IPS-15b (cell line): ENCODE results near the gene NABP1.

Experiments used
- H3K27me3 ChIP-seq: one replicate; pipeline ENCODE4 v1.6.1; 2013; ENCODE audit warnings: low read length; ENCODE audit not compliant: control insufficient read depth, insufficient read depth
- H3K36me3 ChIP-seq: one replicate; pipeline ENCODE4 v1.6.1; 2013; ENCODE audit warnings: low read length; ENCODE audit not compliant: control insufficient read depth, insufficient read depth
- H3K4me1 ChIP-seq: one replicate; pipeline ENCODE4 v1.6.1; 2013; ENCODE audit warnings: mild to moderate bottlenecking, low read length; ENCODE audit not compliant: control insufficient read depth, insufficient read depth
- H3K4me3 ChIP-seq: one replicate; pipeline ENCODE4 v1.5.1; 2013; ENCODE audit warnings: low read depth, low read length
- H3K9ac ChIP-seq: one replicate; pipeline ENCODE4 v1.6.1; 2013; ENCODE audit warnings: low read depth, mild to moderate bottlenecking, low read length
- H3K9me3 ChIP-seq: one replicate; pipeline ENCODE4 v1.6.1; 2013; ENCODE audit warnings: mild to moderate bottlenecking, low read length; ENCODE audit not compliant: control insufficient read depth, insufficient read depth

Gene NABP1

GRCh38 chr2:191688934-191689695, 11.2 kb downstream of the NABP1 start:
- H3K4me3 ChIP-seq = no peak overlapping the region
- H3K36me3 ChIP-seq = no peaks in the 10 kb centered on the region
- peaks cover 9% of the 10 kb centered on the region for H3K4me1 ChIP-seq
- H3K9ac ChIP-seq = no peak overlapping the region
- H3K9me3 ChIP-seq = no peaks in the 10 kb centered on the region
- no peaks in the 10 kb centered on the region for H3K27me3 ChIP-seq

DNA sequence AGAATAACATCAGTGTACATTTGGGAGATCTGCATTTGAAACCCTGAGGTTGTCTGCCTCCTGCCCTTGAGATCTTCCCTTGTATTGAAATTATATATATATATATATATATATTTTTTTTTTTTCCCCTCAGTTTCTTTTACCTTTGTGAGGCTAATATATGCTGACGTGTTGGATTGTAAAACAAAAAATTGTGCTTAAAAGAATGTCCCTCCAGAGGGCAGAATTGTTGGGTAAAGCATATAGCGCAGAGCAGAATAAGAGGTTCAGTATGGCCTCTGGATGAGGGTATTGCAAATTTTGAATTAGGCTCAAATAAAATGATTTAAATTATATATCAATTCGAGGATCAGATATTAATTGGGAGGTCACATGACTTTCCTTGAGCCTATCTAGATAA, 12.4 kb downstream of the NABP1 start:
- Histone ChIP-seq H3K9ac (no peak overlapping the region), H3K27me3 (no peaks in the 10 kb centered on the region), H3K4me3 (no peak overlapping the region), H3K4me1 (peaks cover 9% of the 10 kb centered on the region), H3K9me3 (no peaks in the 10 kb centered on the region), H3K36me3 (no peaks in the 10 kb centered on the region)

DNA sequence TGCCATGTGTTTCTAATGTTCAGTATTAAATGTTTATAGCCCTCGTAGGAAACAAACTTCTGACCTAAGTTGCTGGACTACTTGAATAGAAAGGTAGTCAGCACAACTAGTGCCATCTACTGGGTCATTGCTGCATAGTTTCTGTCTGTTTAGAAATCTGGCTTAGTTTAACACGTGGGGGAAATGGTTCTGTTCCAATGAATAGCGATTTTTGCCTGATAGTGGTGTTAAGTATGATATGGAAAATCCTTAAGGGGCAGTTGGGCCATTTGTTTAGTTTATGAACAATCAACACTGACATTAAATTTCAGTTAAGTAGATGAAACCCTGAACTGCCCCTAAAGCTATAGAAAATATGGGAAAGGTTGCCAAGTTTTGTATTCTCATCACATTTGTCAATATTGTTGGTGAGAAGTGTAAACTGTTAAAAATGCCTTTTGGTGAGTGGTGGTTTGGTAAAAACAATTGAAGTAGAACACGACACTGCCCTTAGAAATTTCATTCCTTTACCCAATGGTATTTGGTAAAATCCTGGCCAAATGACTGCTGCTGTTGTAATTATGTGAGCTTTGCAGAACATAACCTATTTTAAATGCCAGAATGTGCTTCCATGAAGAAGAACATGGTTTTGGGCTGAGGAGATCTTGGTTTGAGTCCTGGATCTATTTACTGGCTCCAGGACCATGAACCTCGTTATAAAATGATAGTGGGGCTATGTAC, 13.2 kb downstream of the NABP1 start:
- Histone ChIP-seq H3K27me3 (no peaks in the 10 kb centered on the region), H3K36me3 (no peaks in the 10 kb centered on the region), H3K4me3 (no peak overlapping the region), H3K4me1 (peaks cover 9% of the 10 kb centered on the region), H3K9me3 (no peaks in the 10 kb centered on the region), H3K9ac (no peak overlapping the region)

GRCh38 chr2:191691898-191692297, 14.0 kb downstream of the NABP1 start:
- Histone ChIP-seq H3K27me3 (no peaks in the 10 kb centered on the region), H3K9ac (no peak overlapping the region), H3K36me3 (no peaks in the 10 kb centered on the region), H3K4me1 (peaks cover 9% of the 10 kb centered on the region), H3K9me3 (no peaks in the 10 kb centered on the region), H3K4me3 (no peak overlapping the region)

DNA sequence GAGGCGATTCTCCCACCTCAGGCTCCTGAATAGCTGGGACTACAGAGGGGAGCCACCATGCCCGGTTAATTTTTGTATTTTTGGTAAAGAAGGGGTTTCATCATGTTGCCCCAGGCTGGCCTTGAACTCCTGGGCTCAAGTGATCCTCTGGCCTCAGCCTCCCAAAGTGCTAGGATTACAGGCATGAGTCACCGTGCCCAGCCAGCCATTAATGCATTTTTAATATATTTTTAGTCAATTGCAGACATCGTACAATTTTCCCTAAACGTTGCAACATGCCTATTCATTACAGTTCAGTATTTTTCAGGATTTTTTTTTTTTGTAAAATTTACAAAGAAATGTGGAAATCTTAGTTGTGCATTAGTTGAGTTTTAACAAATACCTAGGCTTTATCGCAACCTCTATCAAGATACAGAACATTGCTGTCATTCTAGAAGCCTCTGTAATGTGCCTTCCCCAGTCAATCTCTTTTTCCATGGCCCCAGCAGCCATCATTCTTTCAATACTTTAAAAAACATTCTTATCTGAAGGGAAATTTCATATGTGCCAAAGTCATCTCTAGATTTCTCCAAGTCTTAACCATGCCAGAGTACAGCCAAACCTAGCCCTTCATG, 14.7 kb downstream of the NABP1 start:
- peaks cover 9% of the 10 kb centered on the region for H3K4me1 ChIP-seq
- no peaks in the 10 kb centered on the region for H3K27me3 ChIP-seq
- H3K9me3 ChIP-seq = no peaks in the 10 kb centered on the region
- no peaks in the 10 kb centered on the region for H3K36me3 ChIP-seq
- no peak overlapping the region for H3K4me3 ChIP-seq
- no peak overlapping the region for H3K9ac ChIP-seq

DNA sequence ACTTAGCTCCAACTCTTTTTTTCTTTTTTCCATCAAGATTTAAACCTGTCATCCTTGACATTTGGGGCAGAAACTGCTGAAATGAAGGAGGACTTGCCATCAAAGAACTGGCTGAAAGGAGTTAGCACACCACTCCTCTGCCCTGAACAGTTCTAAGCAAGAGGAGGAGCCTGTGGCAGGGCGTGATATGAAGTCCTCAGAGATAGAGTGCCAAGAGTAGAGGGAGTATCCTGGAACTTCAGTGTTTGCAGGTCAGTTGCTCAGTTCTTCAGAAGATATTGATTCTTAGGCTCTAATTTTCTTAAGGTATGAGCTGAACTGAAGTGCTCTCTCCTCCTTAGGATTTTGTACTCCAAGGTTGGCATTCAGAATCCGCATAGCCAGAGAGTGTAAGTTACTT, 15.2 kb downstream of the NABP1 start:
- no peaks in the 10 kb centered on the region for H3K36me3 ChIP-seq
- peaks cover 9% of the 10 kb centered on the region for H3K4me1 ChIP-seq
- no peak overlapping the region for H3K9ac ChIP-seq
- no peak overlapping the region for H3K4me3 ChIP-seq
- no peaks in the 10 kb centered on the region for H3K9me3 ChIP-seq
- no peaks in the 10 kb centered on the region for H3K27me3 ChIP-seq

DNA sequence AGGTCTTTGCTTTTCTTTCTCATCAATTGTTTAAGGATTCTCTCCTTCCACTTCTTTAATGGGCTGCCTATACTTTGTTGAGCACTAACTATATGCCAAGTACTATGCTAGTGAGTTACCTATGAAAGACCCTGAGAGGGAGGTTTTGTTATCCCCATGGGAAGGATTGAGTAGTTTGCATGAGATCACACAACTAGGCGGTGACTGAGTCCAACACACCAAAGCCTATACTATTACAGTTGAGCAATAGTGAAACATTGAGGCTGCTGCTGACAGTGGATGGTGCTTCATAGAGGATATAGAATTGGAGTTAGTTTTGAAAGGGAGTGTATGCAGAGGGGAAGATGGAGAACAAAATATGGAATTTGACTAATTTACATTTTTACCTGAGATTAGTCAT, 15.8 kb downstream of the NABP1 start:
- H3K27me3 ChIP-seq = no peaks in the 10 kb centered on the region
- H3K9me3 ChIP-seq = no peaks in the 10 kb centered on the region
- H3K4me1 ChIP-seq = peaks cover 7% of the 10 kb centered on the region
- H3K9ac ChIP-seq = no peak overlapping the region
- no peak overlapping the region for H3K4me3 ChIP-seq
- no peaks in the 10 kb centered on the region for H3K36me3 ChIP-seq

GRCh38 chr2:191696001-191696400, 18.1 kb downstream of the NABP1 start:
- no peaks in the 10 kb centered on the region for H3K4me1 ChIP-seq
- no peak overlapping the region for H3K4me3 ChIP-seq
- H3K9me3 ChIP-seq = no peaks in the 10 kb centered on the region
- H3K27me3 ChIP-seq = no peaks in the 10 kb centered on the region
- H3K9ac ChIP-seq = no peak overlapping the region
- H3K36me3 ChIP-seq = no peaks in the 10 kb centered on the region

GRCh38 chr2:191696966-191697365, 19.0 kb downstream of the NABP1 start:
- no peaks in the 10 kb centered on the region for H3K4me1 ChIP-seq
- H3K36me3 ChIP-seq = no peaks in the 10 kb centered on the region
- no peaks in the 10 kb centered on the region for H3K27me3 ChIP-seq
- no peak overlapping the region for H3K4me3 ChIP-seq
- no peaks in the 10 kb centered on the region for H3K9me3 ChIP-seq
- H3K9ac ChIP-seq = no peak overlapping the region

GRCh38 chr2:191697870-191698269, 19.9 kb downstream of the NABP1 start:
- H3K4me1 ChIP-seq = no peaks in the 10 kb centered on the region
- H3K4me3 ChIP-seq = no peak overlapping the region
- H3K9me3 ChIP-seq = no peaks in the 10 kb centered on the region
- no peaks in the 10 kb centered on the region for H3K36me3 ChIP-seq
- H3K9ac ChIP-seq = no peak overlapping the region
- H3K27me3 ChIP-seq = no peaks in the 10 kb centered on the region

- no peaks in the 10 kb centered on the region for H3K27me3 ChIP-seq
- H3K4me3 ChIP-seq = no peak overlapping the region
- H3K9ac ChIP-seq = no peak overlapping the region
- no peaks in the 10 kb centered on the region for H3K4me1 ChIP-seq
- H3K9me3 ChIP-seq = no peaks in the 10 kb centered on the region
- no peaks in the 10 kb centered on the region for H3K36me3 ChIP-seq
These were observed 21.5 kb downstream of the NABP1 start for GRCh38 chr2:191699341-191699945.
